ENCODE measurements around the gene COL13A1. TPM values are rescaled to one million over a fixed set of nuclear protein-coding genes. Genes with fewer than 3 reads are reported as not detected.

Gene COL13A1
- total RNA-seq, 1 experiment from 2014 or later, result 5.9 TPM

DNA sequence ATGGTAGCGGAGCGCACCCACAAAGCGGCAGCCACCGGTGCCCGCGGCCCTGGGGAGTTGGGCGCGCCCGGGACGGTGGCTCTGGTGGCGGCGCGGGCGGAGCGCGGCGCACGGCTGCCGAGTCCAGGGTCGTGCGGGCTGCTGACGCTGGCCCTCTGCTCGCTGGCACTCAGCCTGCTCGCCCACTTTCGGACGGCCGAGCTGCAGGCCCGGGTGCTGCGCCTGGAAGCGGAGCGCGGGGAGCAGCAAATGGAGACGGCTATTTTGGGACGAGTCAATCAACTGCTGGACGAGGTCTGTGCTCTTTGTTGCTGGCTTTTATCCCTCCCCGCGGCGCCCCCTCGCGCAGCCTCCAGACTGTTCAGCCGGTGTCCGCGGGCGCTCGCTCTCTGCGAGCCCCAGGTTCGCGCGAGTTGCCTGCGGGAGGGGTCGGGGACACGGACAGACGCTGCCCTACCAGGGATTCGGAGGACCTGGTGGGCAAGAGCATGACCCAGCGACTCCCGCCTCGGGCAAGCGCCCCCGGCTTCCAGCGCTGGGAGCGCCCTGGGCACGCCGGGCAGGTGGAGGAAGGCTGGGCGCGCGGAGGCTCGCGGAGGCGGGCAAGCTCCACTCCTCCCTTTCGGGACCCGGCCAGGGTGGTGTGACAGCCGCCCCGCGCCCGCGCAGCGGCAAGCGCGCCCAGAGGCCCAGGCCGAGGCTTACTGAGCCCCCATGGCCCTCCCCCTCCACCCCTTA is 887 bp downstream of the COL13A1 start:
- no peaks in the 10 kb centered on the region for H3K9me2 ChIP-seq (ENCODE audit: insufficient read depth)
- H3K36me3 ChIP-seq (ENCODE audit: control insufficient read depth in 1 of 2, insufficient read depth in 2 of 2, low read length in 2 of 2), result no peaks in the 10 kb centered on the region
- peak overlapping the region; percentile 97 for H3K4me2 ChIP-seq (ENCODE audit: low read length)
- no peak for DNase-seq (ENCODE audit: low read depth, low spot score)
- H3K27ac ChIP-seq (ENCODE audit: low read depth, low read length), result peak overlapping the region; percentile 35; the same call in 1 of the 2 replicates
- H3K9ac ChIP-seq (ENCODE audit: low read length), result peak overlapping the region; percentile 60
- peaks cover 14 to 56% of the 10 kb centered on the region in 2 experiments for H3K4me1 ChIP-seq (ENCODE audit: control insufficient read depth in 1 of 2, insufficient read depth in 2 of 2, low read length in 2 of 2)
- RAD21 ChIA-PET (ENCODE audit: low non-redundant PET in 1 of 2, low total read pairs in 2 of 2, uncharacterized antibody in 2 of 2, unreplicated experiment in 2 of 2), result no interaction called here
- H3K9me3 ChIP-seq (ENCODE audit: control insufficient read depth in 1 of 2, insufficient read depth in 1 of 2, low read depth in 1 of 2, low read length in 2 of 2), result no peaks in the 10 kb centered on the region
- H3K4me3 ChIP-seq (replicated peaks in 1 of 2; ENCODE audit: low read depth in 1 of 2, low read length in 2 of 2), result peak overlapping the region; percentile 69 to 75
- H2AFZ ChIP-seq (ENCODE audit: low read depth, low read length, poor library complexity, severe bottlenecking), result peak overlapping the region; percentile 77
- peak; percentile 44 for ATAC-seq
- H3K27me3 ChIP-seq (ENCODE audit: insufficient read depth, low read length), result no peaks in the 10 kb centered on the region
- CTCF ChIA-PET, result interaction anchor here (1.0 to 1.6 kb wide), 3 partner anchors 13 to 112 kb away, joined by 4 to 5 read pairs (median 4); no protein-coding TSS in a partner anchor
- H4K20me1 ChIP-seq (ENCODE audit: insufficient read depth), result no peaks in the 10 kb centered on the region
- intact Hi-C loops (cut with micrococcal nuclease), result loop anchor here (5.0 kb wide), 1 partner anchor 110 kb away; no protein-coding TSS in a partner anchor
- no peaks in the 10 kb centered on the region for H3K79me2 ChIP-seq (ENCODE audit: insufficient read depth, low read length)
- TF ChIP-seq ZBTB33 (IDR thresholded peaks at IDR 0.05; ENCODE audit: extremely low read depth, insufficient replicate concordance, low read length) (no peak), POLR2AphosphoS5 (IDR thresholded peaks at IDR 0.05; ENCODE audit: low read depth, low read length) (0 out of 2 replicates have a peak, but pooled peaks have one; percentile 22), EZH2 (IDR thresholded peaks at IDR 0.05) (no peak), CBX3 (IDR thresholded peaks at IDR 0.05; ENCODE audit: low read depth) (no peak), ELF1 (IDR thresholded peaks at IDR 0.05; ENCODE audit: borderline replicate concordance, low read depth) (no peak)
- TF ChIP-seq, protein P1, sequence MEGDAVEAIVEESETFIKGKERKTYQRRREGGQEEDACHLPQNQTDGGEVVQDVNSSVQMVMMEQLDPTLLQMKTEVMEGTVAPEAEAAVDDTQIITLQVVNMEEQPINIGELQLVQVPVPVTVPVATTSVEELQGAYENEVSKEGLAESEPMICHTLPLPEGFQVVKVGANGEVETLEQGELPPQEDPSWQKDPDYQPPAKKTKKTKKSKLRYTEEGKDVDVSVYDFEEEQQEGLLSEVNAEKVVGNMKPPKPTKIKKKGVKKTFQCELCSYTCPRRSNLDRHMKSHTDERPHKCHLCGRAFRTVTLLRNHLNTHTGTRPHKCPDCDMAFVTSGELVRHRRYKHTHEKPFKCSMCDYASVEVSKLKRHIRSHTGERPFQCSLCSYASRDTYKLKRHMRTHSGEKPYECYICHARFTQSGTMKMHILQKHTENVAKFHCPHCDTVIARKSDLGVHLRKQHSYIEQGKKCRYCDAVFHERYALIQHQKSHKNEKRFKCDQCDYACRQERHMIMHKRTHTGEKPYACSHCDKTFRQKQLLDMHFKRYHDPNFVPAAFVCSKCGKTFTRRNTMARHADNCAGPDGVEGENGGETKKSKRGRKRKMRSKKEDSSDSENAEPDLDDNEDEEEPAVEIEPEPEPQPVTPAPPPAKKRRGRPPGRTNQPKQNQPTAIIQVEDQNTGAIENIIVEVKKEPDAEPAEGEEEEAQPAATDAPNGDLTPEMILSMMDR (IDR thresholded peaks at IDR 0.05 in 2 of 3, conservative IDR thresholded peaks at IDR 0.05 in 1 of 3; ENCODE audit: borderline replicate concordance in 1 of 3, insufficient read depth in 1 of 3, low read depth in 2 of 3, low read length in 2 of 3), result 0 out of 6 replicates have a peak, but pooled peaks of 1 of the 3 experiments have one; percentile 8
- POLR2A ChIA-PET, result no interaction called here
- no TSS peak for BruUV-seq (replicated peaks)
